Mucosa of stomach (tissue), 1 donor: ENCODE data around the gene TIPARP.

ENCODE experiments used
- H3K27me3 ChIP-seq: one replicate; pipeline ENCODE4 v1.7.0; 2013; ENCODE audit warnings: mild to moderate bottlenecking, low read length; ENCODE audit not compliant: control insufficient read depth, insufficient read depth
- H3K36me3 ChIP-seq: one replicate; pipeline ENCODE4 v1.7.0; 2013; ENCODE audit warnings: low read length; ENCODE audit not compliant: control insufficient read depth, insufficient read depth
- H3K4me1 ChIP-seq: one replicate; pipeline ENCODE4 v1.7.0; 2013; ENCODE audit warnings: mild to moderate bottlenecking, low read length; ENCODE audit not compliant: control insufficient read depth, insufficient read depth
- H3K4me3 ChIP-seq: one replicate; pipeline ENCODE4 v1.7.0; 2013; ENCODE audit warnings: low read length
- H3K9ac ChIP-seq: one replicate; pipeline ENCODE4 v1.7.0; 2013; ENCODE audit warnings: mild to moderate bottlenecking, low read length, moderate library complexity
- H3K9me3 ChIP-seq: one replicate; pipeline ENCODE4 v1.7.0; 2013; ENCODE audit warnings: mild to moderate bottlenecking, low read length, moderate library complexity; ENCODE audit not compliant: control insufficient read depth
- donor health status: Pancreatic carcinoma.

Gene TIPARP

DNA sequence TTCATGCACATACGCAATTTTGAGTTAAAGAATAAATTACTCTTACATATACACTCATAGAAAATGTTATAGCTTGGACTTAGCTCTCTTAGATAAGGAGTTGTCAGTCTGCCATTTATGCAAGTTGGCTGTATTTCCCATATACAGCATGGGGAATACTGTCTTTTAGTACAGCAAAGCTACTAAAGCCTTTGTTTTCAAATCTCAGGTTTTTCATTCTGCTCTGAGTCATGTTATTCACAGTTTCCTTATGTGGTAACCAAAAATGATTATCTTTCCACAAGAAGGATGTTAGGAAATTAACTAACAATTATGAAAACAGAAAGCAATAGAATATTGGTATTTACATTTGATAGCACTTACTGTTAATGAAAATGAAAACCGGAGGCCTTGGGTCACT, 4.3 kb upstream of the TIPARP start:
- H3K9ac ChIP-seq: no peak overlapping the region
- no peak overlapping the region for H3K4me3 ChIP-seq
- peaks cover 5% of the 10 kb centered on the region for H3K4me1 ChIP-seq
- no peaks in the 10 kb centered on the region for H3K9me3 ChIP-seq
- no peaks in the 10 kb centered on the region for H3K27me3 ChIP-seq
- no peaks in the 10 kb centered on the region for H3K36me3 ChIP-seq

DNA sequence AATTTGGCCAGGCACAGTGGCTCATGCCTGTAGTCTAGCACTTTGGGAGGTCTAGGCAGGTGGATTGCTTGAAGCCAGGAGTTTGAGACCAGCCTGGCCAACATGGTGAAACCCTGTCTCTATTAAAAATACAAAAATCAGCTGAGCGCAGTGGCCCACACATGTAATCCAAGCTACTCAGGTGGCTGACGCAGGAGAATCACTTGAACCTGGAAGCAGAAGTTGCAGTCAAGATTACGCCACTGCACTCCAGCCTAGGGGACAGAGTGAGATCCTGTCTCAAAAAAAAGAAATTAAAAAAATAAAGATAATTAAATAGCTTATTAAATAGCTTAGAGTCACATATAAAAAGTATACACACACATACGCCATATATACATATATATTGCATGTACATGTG, 3.7 kb upstream of the TIPARP start:
- Histone ChIP-seq H3K9ac (no peak overlapping the region), H3K4me1 (no peaks in the 10 kb centered on the region), H3K9me3 (no peaks in the 10 kb centered on the region), H3K27me3 (no peaks in the 10 kb centered on the region), H3K4me3 (no peak overlapping the region), H3K36me3 (no peaks in the 10 kb centered on the region)

DNA sequence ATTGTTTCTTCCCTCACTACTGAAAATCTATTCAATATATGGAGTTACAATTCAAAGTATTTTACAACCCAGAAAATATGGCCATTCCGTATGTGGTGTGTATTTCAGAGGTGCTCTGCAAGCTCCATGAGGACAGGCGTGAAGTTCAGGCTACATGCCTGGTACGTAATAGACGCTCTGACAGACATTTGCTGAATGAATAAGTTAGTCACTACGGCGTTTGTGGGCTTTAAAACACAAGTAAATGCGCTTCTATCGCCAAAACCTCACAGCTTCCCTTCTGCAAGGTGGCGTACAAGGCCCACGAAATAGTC, 701 bp upstream of the TIPARP start:
- no peak overlapping the region for H3K4me3 ChIP-seq
- no peaks in the 10 kb centered on the region for H3K27me3 ChIP-seq
- H3K9me3 ChIP-seq: no peaks in the 10 kb centered on the region
- no peaks in the 10 kb centered on the region for H3K4me1 ChIP-seq
- peaks cover 6% of the 10 kb centered on the region for H3K36me3 ChIP-seq
- H3K9ac ChIP-seq: peak overlapping the region; percentile 89

DNA sequence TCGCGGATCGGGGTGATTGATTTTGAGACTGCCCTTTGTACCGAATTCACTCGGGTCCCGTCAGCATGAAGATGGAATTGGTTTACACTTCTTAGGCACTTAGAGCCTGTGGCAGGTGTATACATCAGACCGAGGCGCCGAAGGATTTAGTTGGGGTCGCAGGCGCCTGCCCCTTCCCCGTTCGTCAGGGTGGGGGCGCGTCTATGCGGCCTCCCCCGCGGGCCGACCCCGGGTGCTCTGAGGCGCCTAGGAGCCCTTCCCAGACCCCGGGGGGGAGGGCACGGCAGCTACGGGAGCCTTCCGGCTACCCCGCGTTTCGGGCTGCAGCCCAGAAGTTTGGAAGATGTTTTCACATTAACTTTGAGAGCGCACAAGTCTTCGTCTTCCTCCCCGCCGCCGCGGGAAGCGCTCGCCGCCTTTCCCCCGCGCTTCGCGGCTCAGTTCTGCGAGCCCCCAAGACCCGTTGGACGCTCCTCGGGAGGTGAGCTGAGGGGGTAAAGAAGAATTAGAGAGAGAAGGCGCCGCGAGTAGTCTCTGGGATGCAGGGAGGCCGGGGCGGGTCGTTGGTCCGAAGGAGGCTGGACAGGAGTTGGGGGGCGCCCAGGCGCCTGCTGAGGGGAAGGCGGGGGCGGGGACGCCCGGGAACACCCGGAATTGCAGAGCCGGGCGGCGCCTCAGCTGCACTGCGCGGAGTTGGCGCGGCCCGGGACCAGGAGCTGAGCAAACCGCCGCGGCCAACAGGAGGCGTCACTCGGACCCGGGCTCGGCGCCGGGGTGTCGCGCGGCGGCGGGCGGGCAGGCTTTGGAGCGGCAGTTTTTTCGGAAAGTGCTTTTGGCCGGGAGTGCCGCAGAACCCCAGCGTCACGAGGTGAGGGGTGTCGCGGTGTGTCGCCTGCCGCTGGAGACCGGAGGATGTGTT, 780 bp downstream of the TIPARP start:
- peak overlapping the region; percentile 89 for H3K9ac ChIP-seq
- peak overlapping the region; percentile 68 for H3K4me3 ChIP-seq
- peaks cover 6% of the 10 kb centered on the region for H3K36me3 ChIP-seq
- H3K27me3 ChIP-seq: no peaks in the 10 kb centered on the region
- H3K4me1 ChIP-seq: peaks cover 2% of the 10 kb centered on the region
- no peaks in the 10 kb centered on the region for H3K9me3 ChIP-seq

DNA sequence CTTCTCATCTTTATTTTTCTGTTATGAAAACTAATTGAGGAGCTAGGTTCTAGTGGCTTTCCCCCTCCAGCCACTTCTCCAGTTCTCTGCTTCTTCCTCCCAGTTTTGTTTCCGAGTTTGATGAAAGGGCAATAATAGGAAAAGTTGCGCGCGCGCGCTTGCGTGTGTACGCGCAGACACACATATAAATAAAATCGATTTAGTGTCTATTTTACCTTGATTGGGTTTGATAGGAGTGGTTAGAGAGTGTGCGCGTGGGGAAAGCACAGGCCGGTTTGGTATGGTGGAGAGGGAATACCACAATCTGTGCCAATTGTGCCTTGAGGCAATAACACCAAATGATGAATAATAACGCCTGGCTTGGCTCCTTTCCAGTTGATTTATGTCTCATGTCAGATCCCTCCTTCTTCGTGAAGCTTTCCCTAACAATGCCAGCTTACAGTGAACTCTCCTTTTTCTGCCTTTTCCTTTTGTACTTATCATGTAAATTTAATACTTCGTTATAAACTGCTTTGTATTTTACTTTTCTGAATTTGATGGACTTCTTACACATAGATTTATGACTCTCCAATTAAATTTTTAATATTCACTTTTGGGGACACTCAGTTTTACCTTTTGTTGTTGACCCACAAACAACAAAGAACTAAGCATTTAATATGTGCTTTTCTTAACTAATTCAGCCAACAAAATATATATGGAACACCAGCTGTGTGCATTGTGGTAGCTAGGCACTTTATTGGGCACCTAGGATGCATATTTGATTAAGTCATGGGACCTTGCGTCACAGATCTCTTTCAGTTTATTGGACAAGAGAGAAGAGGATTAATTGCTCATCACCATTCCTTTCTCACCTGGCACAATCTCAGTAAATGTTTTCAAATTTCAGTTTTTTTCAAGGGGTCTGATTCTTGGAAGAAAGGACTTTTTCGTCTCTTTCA, 1.7 kb downstream of the TIPARP start:
- Histone ChIP-seq H3K9me3 (no peaks in the 10 kb centered on the region), H3K4me1 (peaks cover 8% of the 10 kb centered on the region), H3K9ac (peak overlapping the region; percentile 89), H3K36me3 (peaks cover 6% of the 10 kb centered on the region), H3K4me3 (peak overlapping the region; percentile 68), H3K27me3 (no peaks in the 10 kb centered on the region)

DNA sequence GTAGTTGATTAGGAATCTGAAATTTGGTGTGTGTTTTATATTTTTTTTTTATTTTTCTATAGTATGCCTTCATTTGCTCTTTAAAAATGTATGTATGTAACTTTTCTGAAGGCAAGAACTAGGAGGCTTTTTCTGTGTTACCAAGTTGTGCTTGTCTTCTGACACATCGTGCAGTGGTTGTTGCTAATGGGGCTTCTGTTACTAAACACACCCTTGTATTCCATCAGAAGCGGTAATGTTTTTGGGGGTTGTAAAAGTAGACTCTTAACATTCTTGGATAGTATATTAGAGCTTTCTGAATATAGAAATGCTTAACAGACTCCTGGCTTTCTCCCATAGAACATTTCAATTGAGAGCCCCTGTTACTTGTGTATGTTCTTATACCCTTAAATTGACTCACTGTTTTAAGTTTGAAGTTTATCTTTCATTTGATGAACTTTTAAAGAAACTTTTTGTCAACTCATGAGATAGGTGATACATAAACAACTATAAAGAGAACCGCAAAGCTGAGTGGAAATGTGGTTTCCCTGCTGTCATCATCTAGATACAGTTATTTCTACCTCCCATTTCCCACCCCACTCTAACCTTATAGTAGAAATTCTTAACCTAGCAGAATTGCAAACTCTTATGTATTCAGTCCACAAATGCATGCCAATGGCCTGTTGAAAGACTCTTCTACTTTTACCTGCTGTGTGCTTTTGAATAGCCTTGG, 2.5 kb downstream of the TIPARP start:
- peaks cover 13% of the 10 kb centered on the region for H3K4me1 ChIP-seq
- H3K27me3 ChIP-seq: no peaks in the 10 kb centered on the region
- H3K36me3 ChIP-seq: peaks cover 6% of the 10 kb centered on the region
- no peaks in the 10 kb centered on the region for H3K9me3 ChIP-seq
- no peak overlapping the region for H3K4me3 ChIP-seq
- H3K9ac ChIP-seq: no peak overlapping the region

DNA sequence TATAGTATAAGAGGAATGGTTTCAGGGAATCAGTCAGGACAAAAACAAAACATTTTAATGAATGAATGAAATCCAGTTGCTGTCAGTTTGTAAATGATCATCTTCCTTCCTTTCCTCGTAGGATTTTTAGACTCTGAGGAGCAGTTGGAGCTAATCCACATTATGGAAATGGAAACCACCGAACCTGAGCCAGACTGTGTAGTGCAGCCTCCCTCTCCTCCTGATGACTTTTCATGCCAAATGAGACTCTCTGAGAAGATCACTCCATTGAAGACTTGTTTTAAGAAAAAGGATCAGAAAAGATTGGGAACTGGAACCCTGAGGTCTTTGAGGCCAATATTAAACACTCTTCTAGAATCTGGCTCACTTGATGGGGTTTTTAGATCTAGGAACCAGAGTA, 3.1 kb downstream of the TIPARP start:
- Histone ChIP-seq H3K9ac (no peak overlapping the region), H3K9me3 (no peaks in the 10 kb centered on the region), H3K4me1 (peaks cover 19% of the 10 kb centered on the region), H3K27me3 (no peaks in the 10 kb centered on the region), H3K36me3 (peaks cover 6% of the 10 kb centered on the region), H3K4me3 (no peak overlapping the region)

DNA sequence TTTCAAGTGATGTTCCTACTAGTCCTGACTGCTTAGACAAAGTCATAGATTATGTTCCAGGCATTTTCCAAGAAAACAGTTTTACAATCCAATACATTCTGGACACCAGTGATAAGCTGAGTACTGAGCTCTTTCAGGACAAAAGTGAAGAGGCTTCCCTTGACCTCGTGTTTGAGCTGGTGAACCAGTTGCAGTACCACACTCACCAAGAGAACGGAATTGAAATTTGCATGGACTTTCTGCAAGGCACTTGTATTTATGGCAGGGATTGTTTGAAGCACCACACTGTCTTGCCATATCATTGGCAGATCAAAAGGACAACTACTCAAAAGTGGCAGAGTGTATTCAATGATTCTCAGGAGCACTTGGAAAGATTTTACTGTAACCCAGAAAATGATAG, 3.8 kb downstream of the TIPARP start:
- H3K4me1 ChIP-seq: peaks cover 19% of the 10 kb centered on the region
- H3K27me3 ChIP-seq: no peaks in the 10 kb centered on the region
- no peak overlapping the region for H3K9ac ChIP-seq
- no peak overlapping the region for H3K4me3 ChIP-seq
- no peaks in the 10 kb centered on the region for H3K9me3 ChIP-seq
- H3K36me3 ChIP-seq: peaks cover 6% of the 10 kb centered on the region

DNA sequence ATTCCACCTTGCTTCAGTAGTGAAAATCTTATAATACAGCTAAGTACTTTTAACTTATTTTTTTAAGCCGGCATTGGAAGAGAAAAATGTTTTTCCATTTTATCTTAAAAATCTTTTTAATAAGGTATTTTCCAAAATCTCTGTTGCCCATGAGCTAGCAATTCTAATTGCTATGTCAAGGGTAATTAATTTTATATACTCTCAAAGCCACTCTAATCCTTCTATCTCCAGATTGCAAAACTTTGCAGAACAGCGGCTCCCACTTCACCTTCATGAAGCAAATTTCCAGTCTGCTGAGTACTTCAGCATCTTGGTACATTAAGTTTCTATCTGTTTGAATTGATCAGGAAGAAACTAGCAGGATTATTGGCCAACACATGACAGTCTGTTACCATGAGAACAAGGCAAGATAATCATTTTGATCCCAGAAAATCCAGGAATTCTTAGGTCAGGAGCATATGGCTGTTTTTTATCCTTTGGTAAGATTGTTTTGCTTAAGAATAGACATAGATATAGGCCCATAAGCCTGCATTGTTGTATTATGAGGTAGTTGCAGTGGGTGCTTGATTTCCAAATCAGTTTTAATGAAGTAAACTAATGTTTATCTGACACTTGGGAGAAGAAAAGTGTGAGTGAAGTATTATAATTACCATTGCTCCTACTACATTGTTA, 6.0 kb downstream of the TIPARP start:
- no peak overlapping the region for H3K4me3 ChIP-seq
- H3K36me3 ChIP-seq: peaks cover 6% of the 10 kb centered on the region
- no peaks in the 10 kb centered on the region for H3K9me3 ChIP-seq
- H3K9ac ChIP-seq: peak overlapping the region; percentile 5
- H3K4me1 ChIP-seq: peaks cover 34% of the 10 kb centered on the region
- no peaks in the 10 kb centered on the region for H3K27me3 ChIP-seq

DNA sequence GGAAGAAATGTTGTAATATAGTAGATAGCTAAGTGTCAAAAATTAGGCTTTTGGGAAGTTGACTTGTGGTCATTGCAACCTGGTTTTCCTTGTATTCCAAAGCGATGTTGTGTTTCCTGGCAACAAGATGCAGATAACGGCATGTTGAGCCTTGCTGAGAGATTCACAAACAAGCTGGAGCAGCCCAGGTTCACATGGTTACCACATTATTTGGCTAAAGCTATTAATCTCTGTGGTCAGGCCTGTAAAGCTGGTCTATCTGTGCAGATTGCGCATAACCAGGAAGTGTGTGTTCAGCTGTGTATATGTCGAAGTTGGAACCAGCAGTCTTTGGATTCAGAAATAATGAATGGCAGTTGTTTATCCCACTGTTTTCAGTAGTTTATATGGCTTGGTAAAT, 6.6 kb downstream of the TIPARP start:
- Histone ChIP-seq H3K27me3 (no peaks in the 10 kb centered on the region), H3K9me3 (no peaks in the 10 kb centered on the region), H3K4me1 (peaks cover 39% of the 10 kb centered on the region), H3K9ac (peak overlapping the region; percentile 5), H3K4me3 (no peak overlapping the region), H3K36me3 (peaks cover 6% of the 10 kb centered on the region)

DNA sequence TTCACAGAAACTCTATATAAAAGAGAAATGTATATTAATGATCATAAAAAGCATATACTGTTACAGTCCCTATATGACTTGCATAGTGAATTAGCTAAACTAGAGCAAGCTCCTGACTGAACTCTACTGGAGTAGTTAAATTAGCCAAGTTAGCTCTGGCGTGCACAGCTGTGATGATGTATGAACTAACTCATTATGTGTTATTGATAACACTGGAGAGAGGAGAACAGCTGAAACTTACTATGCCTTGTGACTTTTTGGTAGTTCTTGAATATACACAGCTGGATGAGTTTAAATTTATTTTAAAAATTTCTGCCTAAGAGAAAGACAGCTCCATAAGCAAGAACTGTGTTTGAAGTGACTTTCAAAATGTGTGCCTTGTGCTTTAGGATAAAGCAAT, 8.1 kb downstream of the TIPARP start:
- Histone ChIP-seq H3K36me3 (peaks cover 6% of the 10 kb centered on the region), H3K9me3 (no peaks in the 10 kb centered on the region), H3K9ac (no peak overlapping the region), H3K4me3 (no peak overlapping the region), H3K27me3 (no peaks in the 10 kb centered on the region), H3K4me1 (peaks cover 51% of the 10 kb centered on the region)
